CD4-positive, alpha-beta T cell treated with Interleukin-2 at 100 ng/mL for 4 hours (primary cell): ENCODE data around the gene DPM2.

Experiments used
- DNase-seq: peaks from one replicate; pipeline ENCODE4 v3.0.0-alpha.2; 2020; ENCODE audit warnings: low spot score

DPM2 gene

GRCh38 chr9:127936347-127936852 lies 1.3 kb downstream of the DPM2 start:
- DNase-seq: no peak

GRCh38 chr9:127935765-127936221 lies 1.9 kb downstream of the DPM2 start:
- no peak for DNase-seq

- no peak for DNase-seq
These were observed 2.7 kb downstream of the DPM2 start for GRCh38 chr9:127934986-127935385.

- DNase-seq: no peak
These were observed 3.4 kb downstream of the DPM2 start for GRCh38 chr9:127934248-127934647.

- no peak for DNase-seq
These were observed 6.4 kb downstream of the DPM2 start for GRCh38 chr9:127931092-127931881.

GRCh38 chr9:127930231-127931091 lies 7.2 kb downstream of the DPM2 start, which contains the start of gene PIP5KL1:
TSS of gene PIP5KL1 (minus strand) at chr9:127930777. CDS start at chr9:127930752, 25 bp downstream.
- peak; percentile 64 for DNase-seq

GRCh38 chr9:127929625-127929979 lies 8.1 kb downstream of the DPM2 start:
- no peak for DNase-seq

- no peak for DNase-seq
These were observed 8.7 kb downstream of the DPM2 start for GRCh38 chr9:127928676-127929624.

- DNase-seq: no peak
These were observed 9.5 kb downstream of the DPM2 start for GRCh38 chr9:127927988-127928675.

GRCh38 chr9:127927201-127927987 lies 10.3 kb downstream of the DPM2 start:
- peak; percentile 73 for DNase-seq

- DNase-seq: no peak
These were observed 10.8 kb downstream of the DPM2 start for GRCh38 chr9:127926906-127927200.

GRCh38 chr9:127925959-127926905 lies 11.4 kb downstream of the DPM2 start:
- DNase-seq: no peak

GRCh38 chr9:127924736-127925444 lies 12.8 kb downstream of the DPM2 start:
- no peak for DNase-seq

- DNase-seq: no peak
These were observed 13.9 kb downstream of the DPM2 start for GRCh38 chr9:127923771-127924170.

GRCh38 chr9:127923046-127923445 lies 14.6 kb downstream of the DPM2 start:
- no peak for DNase-seq

- DNase-seq: peak; percentile 83
These were observed 16.0 kb downstream of the DPM2 start for GRCh38 chr9:127921557-127922120.

- no peak for DNase-seq
These were observed 16.9 kb downstream of the DPM2 start for GRCh38 chr9:127920794-127921193.

- DNase-seq: no peak
These were observed 18.3 kb downstream of the DPM2 start for GRCh38 chr9:127919253-127919815.
